Parathyroid adenoma (tissue), 2 donors: ENCODE measurements around the gene CALD1.

Experiments used
- H2AFZ ChIP-seq: fragments of 300-600 bp; sonication (generic); one replicate; pipeline ENCODE4 v1.7.0; 2017; ENCODE audit warnings: antibody characterized with exemption, mild to moderate bottlenecking
- H3K27ac ChIP-seq: fragments of 300-600 bp; sonication (generic); one replicate; pipeline ENCODE4 v1.7.0; 2017
- H3K27me3 ChIP-seq: fragments of 300-600 bp; sonication (generic); one replicate; pipeline ENCODE4 v1.7.0; 2017; ENCODE audit warnings: low read length; ENCODE audit not compliant: control insufficient read depth, insufficient read depth
- H3K36me3 ChIP-seq: fragments of 300-600 bp; sonication (generic); one replicate; pipeline ENCODE4 v1.7.0; 2017; ENCODE audit warnings: low read length; ENCODE audit not compliant: control insufficient read depth, insufficient read depth
- H3K4me1 ChIP-seq: fragments of 300-600 bp; sonication (generic); one replicate; pipeline ENCODE4 v1.7.0; 2017; ENCODE audit warnings: control low read depth
- H3K4me2 ChIP-seq: fragments of 300-600 bp; sonication (generic); one replicate; pipeline ENCODE4 v1.7.0; 2017; ENCODE audit warnings: low read length
- H3K4me3 ChIP-seq: fragments of 300-600 bp; sonication (generic); one replicate; pipeline ENCODE4 v1.7.0; 2017; ENCODE audit warnings: low read depth, low read length
- H3K79me2 ChIP-seq: fragments of 300-600 bp; sonication (generic); one replicate; pipeline ENCODE4 v1.7.0; 2017; ENCODE audit warnings: control low read depth
- H3K9ac ChIP-seq: fragments of 300-600 bp; sonication (generic); one replicate; pipeline ENCODE4 v1.7.0; 2017; ENCODE audit warnings: mild to moderate bottlenecking
- H3K9me3 ChIP-seq: fragments of 300-600 bp; sonication (generic); one replicate; pipeline ENCODE4 v1.7.0; 2017; ENCODE audit warnings: low read length; ENCODE audit not compliant: control insufficient read depth
- CTCF ChIP-seq: fragments of 300-600 bp; sonication (generic); IDR thresholded peaks from one replicate; pipeline ENCODE4 v1.7.0; 2017; ENCODE audit warnings: antibody characterized with exemption, mild to moderate bottlenecking
- donor health status: primary hyperparathyroidism.

The CALD1 gene

GRCh38 chr7:134949171-134949570 lies 169.7 kb downstream of the CALD1 start:
- no peaks in the 10 kb centered on the region for H3K36me3 ChIP-seq
- H3K27me3 ChIP-seq = no peaks in the 10 kb centered on the region
- no peaks in the 10 kb centered on the region for H3K4me1 ChIP-seq
- no peak for TF ChIP-seq CTCF
- no peaks in the 10 kb centered on the region for H3K9me3 ChIP-seq
- no peaks in the 10 kb centered on the region for H3K79me2 ChIP-seq
- H3K27ac ChIP-seq = no peak overlapping the region
- no peak overlapping the region for H2AFZ ChIP-seq
- H3K9ac ChIP-seq = no peak overlapping the region
- no peak overlapping the region for H3K4me3 ChIP-seq
- no peak overlapping the region for H3K4me2 ChIP-seq

GRCh38 chr7:134954197-134955082 lies 175.0 kb downstream of the CALD1 start:
- Histone ChIP-seq H3K27me3 (no peaks in the 10 kb centered on the region), H3K27ac (no peak overlapping the region), H3K9ac (no peak overlapping the region), H3K4me2 (no peak overlapping the region), H2AFZ (no peak overlapping the region), H3K36me3 (no peaks in the 10 kb centered on the region), H3K4me1 (no peaks in the 10 kb centered on the region), H3K9me3 (no peaks in the 10 kb centered on the region), H3K4me3 (no peak overlapping the region), H3K79me2 (no peaks in the 10 kb centered on the region)
- TF ChIP-seq CTCF = peak; percentile 70

GRCh38 chr7:134957005-134957404 lies 177.6 kb downstream of the CALD1 start:
- Histone ChIP-seq H3K27me3 (no peaks in the 10 kb centered on the region), H3K36me3 (no peaks in the 10 kb centered on the region), H2AFZ (no peak overlapping the region), H3K4me1 (no peaks in the 10 kb centered on the region), H3K4me2 (no peak overlapping the region), H3K9ac (no peak overlapping the region), H3K27ac (no peak overlapping the region), H3K9me3 (no peaks in the 10 kb centered on the region), H3K79me2 (no peaks in the 10 kb centered on the region), H3K4me3 (no peak overlapping the region)
- TF ChIP-seq CTCF = no peak

GRCh38 chr7:134959810-134960209 lies 180.4 kb downstream of the CALD1 start:
- Histone ChIP-seq H2AFZ (no peak overlapping the region), H3K4me2 (no peak overlapping the region), H3K4me1 (no peaks in the 10 kb centered on the region), H3K9me3 (no peaks in the 10 kb centered on the region), H3K27me3 (no peaks in the 10 kb centered on the region), H3K27ac (no peak overlapping the region), H3K4me3 (no peak overlapping the region), H3K9ac (no peak overlapping the region), H3K79me2 (no peaks in the 10 kb centered on the region), H3K36me3 (no peaks in the 10 kb centered on the region)
- no peak for TF ChIP-seq CTCF
